C4-2B (cell line): ENCODE measurements around the gene TANGO6.

ENCODE experiments used
- H3K27ac ChIP-seq: fragments of 450-650 bp; 2 replicates; pipeline ENCODE4 v1.5.1; 2017
- CTCF ChIP-seq: fragments of 450-650 bp; conservative IDR thresholded peaks from 2 replicates; pipeline ENCODE4 v1.5.1; 2017; ENCODE audit warnings: mild to moderate bottlenecking
- ZFX ChIP-seq: fragments of 450-650 bp; IDR thresholded peaks from 2 replicates; pipeline ENCODE4 v1.6.1; 2017

Gene TANGO6

GRCh38 chr16:68823401-68824135 lies 19.8 kb upstream of the TANGO6 start:
- H3K27ac ChIP-seq = no peak overlapping the region
- TF ChIP-seq ZFX (no peak), CTCF (no peak)

GRCh38 chr16:68825427-68825826 lies 17.9 kb upstream of the TANGO6 start:
- TF ChIP-seq ZFX (no peak), CTCF (no peak)
- no peak overlapping the region for H3K27ac ChIP-seq

GRCh38 chr16:68826652-68827051 lies 16.7 kb upstream of the TANGO6 start:
- TF ChIP-seq CTCF = no peak
- TF ChIP-seq ZFX = no peak
- no peak overlapping the region for H3K27ac ChIP-seq

GRCh38 chr16:68833251-68833650 lies 10.1 kb upstream of the TANGO6 start:
- no peak for TF ChIP-seq CTCF
- no peak for TF ChIP-seq ZFX
- H3K27ac ChIP-seq = no peak overlapping the region

- H3K27ac ChIP-seq = peak overlapping the region; percentile 21
- no peak for TF ChIP-seq CTCF
- TF ChIP-seq ZFX = no peak
Observed at GRCh38 chr16:68834550-68834949, 8.8 kb upstream of the TANGO6 start.

GRCh38 chr16:68835970-68836369 lies 7.4 kb upstream of the TANGO6 start:
- no peak overlapping the region for H3K27ac ChIP-seq
- TF ChIP-seq ZFX (no peak), CTCF (no peak)

GRCh38 chr16:68839831-68840230 lies 3.5 kb upstream of the TANGO6 start:
- no peak for TF ChIP-seq ZFX
- H3K27ac ChIP-seq = no peak overlapping the region

- H3K27ac ChIP-seq = peak overlapping the region; percentile 84
Observed at GRCh38 chr16:68842964-68843481, 308 bp upstream of the TANGO6 start.
